ENCODE results near the gene CCL16. TPM values are rescaled to one million over a fixed set of nuclear protein-coding genes. Genes with fewer than 3 reads are reported as not detected.

Gene CCL16
- polyA plus RNA-seq, 3 donors from 2014 or later: not detected

DNA sequence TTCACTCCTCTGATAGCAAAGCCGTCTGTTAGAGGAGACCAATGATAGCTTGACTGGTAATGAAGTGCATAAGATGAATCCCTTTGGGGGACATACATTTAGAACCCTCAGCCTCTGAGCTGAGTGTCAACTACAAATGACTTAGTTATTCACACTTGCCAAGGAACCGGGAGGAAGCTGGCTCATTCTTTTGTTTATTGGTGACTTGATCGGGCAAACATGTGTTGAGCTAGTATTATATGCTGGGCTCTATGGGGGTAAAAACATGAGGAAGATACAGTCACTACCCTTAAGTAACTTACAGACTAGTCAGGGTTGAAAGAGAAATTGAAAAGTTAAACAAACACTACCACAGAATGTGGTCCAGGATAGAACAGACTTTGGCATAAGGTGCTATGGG, 3.0 kb downstream of the CCL16 start:
- Mint-ChIP-seq H3K36me3 (peaks cover 0 to 19% (median 8%) of the 10 kb centered on the region in 3 donors), H3K9me3 (peaks cover 0 to 1% (median 0%) of the 10 kb centered on the region in 6 donors), H3K4me1 (peaks cover 46 to 49% of the 10 kb centered on the region in 2 donors), H3K4me3 (no peak overlapping the region), H3K27ac (peak overlapping the region in 3 of 6 donors; percentile 35 to 60 (median 60)), H3K27me3 (ENCODE audit: low read depth in 3 of 3) (peaks cover 0 to 3% (median 0%) of the 10 kb centered on the region in 3 donors)
- DNase-seq: no peak

DNA sequence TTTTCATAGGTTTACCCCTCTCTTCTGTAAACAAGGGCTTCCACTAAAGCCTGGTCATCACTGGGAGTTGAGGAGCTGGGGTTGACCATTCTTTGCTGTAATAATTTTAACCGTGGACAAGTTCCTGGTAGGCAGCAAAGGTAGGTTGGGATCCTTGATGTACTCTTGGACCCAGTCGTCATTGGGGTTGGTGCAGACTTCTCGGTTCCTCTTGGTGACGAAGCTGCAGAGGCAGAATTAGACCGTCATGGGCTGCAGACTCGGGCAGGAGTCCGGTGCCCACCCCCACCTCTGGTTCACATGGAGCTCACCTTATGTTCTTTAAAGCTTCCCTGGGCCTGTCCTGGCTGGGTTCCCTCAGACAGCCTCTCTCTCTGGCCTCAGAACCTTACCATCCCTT, 3.8 kb downstream of the CCL16 start:
- Mint-ChIP-seq H3K9me3 (peaks cover 0 to 1% (median 0%) of the 10 kb centered on the region in 6 donors), H3K36me3 (peaks cover 0 to 19% (median 14%) of the 10 kb centered on the region in 3 donors), H3K4me1 (peaks cover 39 to 41% of the 10 kb centered on the region in 2 donors), H3K27me3 (ENCODE audit: low read depth in 3 of 3) (peaks cover 0 to 4% (median 0%) of the 10 kb centered on the region in 3 donors), H3K4me3 (peak overlapping the region in 1 of 5 donors; percentile 21), H3K27ac (peak overlapping the region in 5 of 6 donors; percentile 10 to 82 (median 49))
- DNase-seq: no peak

DNA sequence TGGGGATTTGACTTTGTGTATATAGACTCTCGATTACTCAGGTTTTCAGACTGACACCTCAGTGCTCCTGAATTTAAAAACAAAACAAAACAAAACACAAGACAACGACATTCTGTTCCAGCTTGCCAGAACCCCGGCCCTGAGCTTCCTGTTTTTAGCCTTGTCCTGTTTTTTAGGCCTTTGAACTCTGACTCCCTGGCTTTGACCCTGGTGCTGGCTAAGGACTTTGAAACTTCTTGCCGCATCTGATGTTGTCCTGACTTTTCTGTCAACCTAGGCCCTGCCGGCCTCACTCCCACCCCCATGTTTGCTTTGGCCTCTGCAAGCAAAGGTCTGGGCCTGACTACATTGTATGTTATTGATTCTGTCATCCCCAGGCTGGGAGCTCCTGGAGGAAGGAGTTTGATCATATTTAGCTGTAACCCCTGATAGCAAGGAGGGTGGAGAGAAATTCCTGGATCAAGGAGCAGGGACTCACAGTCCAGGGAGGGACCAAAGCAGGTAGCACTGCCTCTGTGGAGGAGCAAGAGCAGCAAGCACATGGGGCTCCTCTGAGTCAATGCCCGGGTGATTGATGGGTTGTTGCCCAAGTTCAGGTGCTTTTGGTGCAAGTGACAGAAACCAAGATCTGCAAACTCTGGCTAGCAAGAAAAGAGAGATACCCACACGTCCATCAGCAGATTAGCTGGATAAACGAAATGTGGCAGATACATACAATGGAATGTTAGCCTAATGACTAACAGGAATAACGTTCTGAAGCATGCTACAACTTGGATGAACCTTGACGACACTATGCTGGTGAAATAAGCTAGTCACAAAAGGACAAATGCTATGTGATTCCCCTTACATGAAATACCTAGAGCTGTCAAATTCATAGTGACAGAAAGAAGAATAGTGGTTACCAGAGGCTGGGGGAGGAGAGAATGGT, 7.7 kb downstream of the CCL16 start:
- peaks cover 0 to 3% (median 2%) of the 10 kb centered on the region in 3 donors for H3K27me3 Mint-ChIP-seq (ENCODE audit: low read depth in 3 of 3)
- no peak overlapping the region for H3K4me3 Mint-ChIP-seq
- H3K9me3 Mint-ChIP-seq: no peaks in the 10 kb centered on the region
- DNase-seq: no peak
- H3K36me3 Mint-ChIP-seq: peaks cover 0 to 23% (median 5%) of the 10 kb centered on the region in 3 donors
- H3K27ac Mint-ChIP-seq: peak overlapping the region in 4 of 6 donors; percentile 0 to 80 (median 16)
- H3K4me1 Mint-ChIP-seq: peaks cover 41 to 45% of the 10 kb centered on the region in 2 donors

DNA sequence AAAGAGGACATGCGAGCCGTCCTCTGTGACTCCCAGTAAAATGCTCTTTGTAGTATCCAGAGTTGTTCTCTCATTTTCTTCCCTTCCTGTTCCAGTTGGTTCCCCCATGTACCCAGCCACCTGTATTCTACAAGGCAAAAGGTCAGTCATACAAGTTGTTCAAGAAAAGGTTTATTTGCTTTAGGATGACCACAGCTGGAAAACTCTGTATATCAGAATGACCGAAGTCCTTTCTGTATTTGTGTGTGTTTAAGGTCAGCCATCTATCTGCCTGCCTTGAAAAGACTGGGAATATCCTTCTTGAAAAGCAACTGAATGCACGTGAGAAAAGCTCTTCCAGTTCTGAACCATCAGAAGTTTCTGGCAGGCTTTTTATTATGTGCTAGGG, 8.4 kb downstream of the CCL16 start:
- peaks cover 0 to 3% (median 2%) of the 10 kb centered on the region in 3 donors for H3K27me3 Mint-ChIP-seq (ENCODE audit: low read depth in 3 of 3)
- no peaks in the 10 kb centered on the region for H3K9me3 Mint-ChIP-seq
- no peak for DNase-seq
- H3K36me3 Mint-ChIP-seq: peaks cover 0 to 18% (median 5%) of the 10 kb centered on the region in 3 donors
- H3K4me1 Mint-ChIP-seq: peaks cover 34 to 39% of the 10 kb centered on the region in 2 donors
- no peak overlapping the region for H3K4me3 Mint-ChIP-seq
- peak overlapping the region in 4 of 6 donors; percentile 0 to 80 (median 69) for H3K27ac Mint-ChIP-seq

DNA sequence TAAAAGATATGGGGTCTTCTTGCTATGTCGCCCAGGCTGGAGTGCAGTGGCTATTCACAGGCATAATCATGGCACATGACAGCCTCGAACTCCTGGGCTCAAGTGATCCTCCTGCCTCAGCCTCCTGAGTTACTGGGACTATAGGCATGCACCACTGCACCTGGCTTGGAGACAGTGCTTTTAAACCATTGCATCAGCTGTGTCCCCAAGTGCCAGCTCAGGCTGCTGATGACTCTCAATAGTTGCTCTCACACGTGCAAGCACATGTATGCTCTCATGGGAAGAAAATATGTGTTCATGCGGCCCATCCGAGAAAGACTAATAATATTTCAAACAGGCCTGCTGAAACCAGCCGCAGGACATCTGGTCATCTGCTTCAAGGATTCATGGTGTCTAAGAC, 8.8 kb downstream of the CCL16 start:
- Mint-ChIP-seq H3K27me3 (ENCODE audit: low read depth in 3 of 3) (peaks cover 0 to 3% (median 2%) of the 10 kb centered on the region in 3 donors), H3K4me1 (peaks cover 30 to 35% of the 10 kb centered on the region in 2 donors), H3K36me3 (peaks cover 0 to 18% (median 5%) of the 10 kb centered on the region in 3 donors), H3K4me3 (no peak overlapping the region), H3K27ac (peak overlapping the region in 3 of 6 donors; percentile 8 to 74 (median 64)), H3K9me3 (no peaks in the 10 kb centered on the region)
- no peak for DNase-seq

DNA sequence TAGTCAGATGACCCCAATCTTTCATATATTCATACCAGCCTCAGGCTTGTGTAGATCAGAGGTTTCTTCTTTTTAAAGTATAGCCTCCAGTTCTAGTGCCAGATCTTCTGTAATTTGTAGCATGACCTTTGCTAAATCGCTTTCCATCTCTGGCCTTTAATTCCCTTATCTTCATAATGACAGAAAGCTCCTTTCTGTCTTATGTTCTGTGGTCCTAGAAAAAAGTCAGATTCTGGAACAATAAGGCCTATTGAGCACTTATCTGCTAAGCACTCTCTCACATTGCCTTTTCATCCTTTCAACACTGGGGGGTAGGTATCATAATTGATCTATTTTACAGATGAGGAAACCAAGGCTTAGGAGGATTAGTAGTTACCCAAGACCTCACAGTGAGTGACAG, 9.2 kb downstream of the CCL16 start:
- no peaks in the 10 kb centered on the region for H3K9me3 Mint-ChIP-seq
- H3K4me3 Mint-ChIP-seq: no peak overlapping the region
- peaks cover 0 to 3% (median 2%) of the 10 kb centered on the region in 3 donors for H3K27me3 Mint-ChIP-seq (ENCODE audit: low read depth in 3 of 3)
- peaks cover 0 to 18% (median 5%) of the 10 kb centered on the region in 3 donors for H3K36me3 Mint-ChIP-seq
- peaks cover 28 to 32% of the 10 kb centered on the region in 2 donors for H3K4me1 Mint-ChIP-seq
- DNase-seq: no peak
- H3K27ac Mint-ChIP-seq: peak overlapping the region in 3 of 6 donors; percentile 64 to 70 (median 67)

DNA sequence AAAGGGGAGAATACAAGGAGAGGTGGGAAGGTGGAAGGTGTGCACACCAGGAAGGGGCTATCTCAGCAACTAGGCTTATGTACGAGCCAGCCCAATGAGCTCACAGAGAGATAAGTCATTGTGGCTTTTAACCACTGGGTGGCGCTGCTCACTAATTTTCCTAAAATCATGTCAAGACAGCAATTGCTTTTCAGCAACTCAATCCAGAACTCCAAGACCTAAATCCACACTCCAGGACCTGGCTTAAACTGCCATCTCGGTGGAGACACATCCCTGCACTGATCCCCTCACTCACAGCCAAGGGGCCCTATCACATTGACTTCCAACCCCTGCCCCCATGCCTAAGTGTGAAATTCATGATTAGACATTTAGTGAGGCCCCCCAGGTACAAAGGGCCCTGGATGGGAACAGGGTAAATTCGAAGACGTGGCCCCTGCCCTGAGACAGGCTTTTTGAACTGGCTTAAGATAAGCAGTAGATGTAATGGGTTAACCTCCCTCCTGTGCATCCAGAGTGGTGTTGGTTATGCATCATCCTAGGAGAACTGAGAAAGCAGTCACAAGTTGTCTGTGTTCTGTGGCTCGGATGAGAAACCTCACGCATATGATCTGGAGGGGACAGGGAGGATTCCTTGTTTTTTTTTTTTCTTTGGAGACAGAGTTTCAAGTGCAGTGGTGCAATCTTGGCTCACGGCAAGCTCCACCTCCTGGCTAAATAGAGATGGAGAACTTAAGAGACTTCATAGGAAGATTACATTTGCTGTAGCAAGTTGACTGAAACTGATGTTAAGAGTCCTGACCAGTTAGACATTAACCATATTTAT, 11.5 kb downstream of the CCL16 start:
- H3K27ac Mint-ChIP-seq: peak overlapping the region; percentile 22 to 86 (median 64)
- peak overlapping the region in 2 of 5 donors; percentile 30 to 54 for H3K4me3 Mint-ChIP-seq
- H3K27me3 Mint-ChIP-seq (ENCODE audit: low read depth in 3 of 3): peaks cover 0 to 2% (median 1%) of the 10 kb centered on the region in 3 donors

DNA sequence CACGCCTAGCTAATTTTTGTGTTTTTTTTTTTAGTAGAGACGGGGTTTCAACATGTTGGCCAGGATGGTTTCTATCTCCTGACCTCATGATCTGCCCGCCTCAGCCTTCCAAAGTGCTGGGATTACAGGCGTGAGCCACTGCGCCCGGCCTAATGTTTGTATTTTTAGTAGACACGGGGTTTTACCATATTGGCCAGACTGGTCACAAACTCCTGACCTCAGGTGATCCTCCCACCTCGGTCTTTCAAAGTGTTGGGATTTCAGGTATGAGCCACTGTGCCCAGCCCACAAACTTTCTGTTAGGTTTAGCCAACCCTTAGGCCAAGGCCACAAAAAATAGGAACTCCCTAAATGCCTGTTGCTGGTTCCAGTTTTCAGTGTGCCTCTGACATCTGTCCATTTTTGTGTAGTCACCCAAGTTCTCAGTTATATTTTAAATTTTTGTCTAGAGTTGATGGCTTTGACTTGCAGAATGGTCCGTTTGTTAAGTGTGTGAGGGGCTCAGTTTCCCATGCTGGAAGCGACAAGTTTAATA, 12.7 kb downstream of the CCL16 start:
- H3K4me3 Mint-ChIP-seq: no peak overlapping the region
- peaks cover 14 to 17% of the 10 kb centered on the region in 2 donors for H3K4me1 Mint-ChIP-seq
- peaks cover 0 to 22% (median 0%) of the 10 kb centered on the region in 3 donors for H3K36me3 Mint-ChIP-seq
- DNase-seq: no peak
- H3K27me3 Mint-ChIP-seq (ENCODE audit: low read depth in 3 of 3): peaks cover 1 to 3% (median 2%) of the 10 kb centered on the region in 3 donors
- H3K27ac Mint-ChIP-seq: no peak overlapping the region
- no peaks in the 10 kb centered on the region for H3K9me3 Mint-ChIP-seq

More for the DNA sequence above, 11.5 kb downstream of the CCL16 start:
- peaks cover 14 to 19% of the 10 kb centered on the region in 2 donors for H3K4me1 Mint-ChIP-seq
- no peaks in the 10 kb centered on the region for H3K9me3 Mint-ChIP-seq
- peaks cover 0 to 18% (median 0%) of the 10 kb centered on the region in 3 donors for H3K36me3 Mint-ChIP-seq
- DNase-seq: peak; percentile 76 to 80 (median 76)

DNA sequence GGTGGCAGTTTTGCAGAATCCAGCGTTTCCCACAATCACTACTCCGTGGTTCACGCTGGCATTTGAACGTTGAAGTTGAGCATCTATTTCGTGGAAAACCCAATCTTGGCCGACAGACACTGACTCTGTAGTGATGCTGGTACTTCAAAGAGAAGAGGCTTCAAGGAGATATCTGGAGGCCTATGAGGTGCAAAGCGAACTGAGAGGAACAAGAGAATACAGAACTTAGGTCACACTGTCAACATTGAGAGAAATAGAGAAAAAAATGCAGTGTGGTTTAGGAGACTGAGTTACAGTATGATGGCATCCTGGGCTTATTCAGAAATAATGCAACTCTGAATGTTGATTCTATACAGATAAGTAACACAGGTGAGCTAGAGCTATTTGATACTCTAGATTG, 16.0 kb downstream of the CCL16 start:
- no peak for DNase-seq
- Mint-ChIP-seq H3K9me3 (no peaks in the 10 kb centered on the region), H3K4me1 (peaks cover 12 to 14% of the 10 kb centered on the region in 2 donors), H3K27me3 (ENCODE audit: low read depth in 3 of 3) (peaks cover 0 to 3% (median 0%) of the 10 kb centered on the region in 3 donors), H3K27ac (peak overlapping the region in 4 of 6 donors; percentile 1 to 55 (median 12)), H3K36me3 (peaks cover 3 to 21% (median 7%) of the 10 kb centered on the region in 3 donors), H3K4me3 (no peak overlapping the region)

DNA sequence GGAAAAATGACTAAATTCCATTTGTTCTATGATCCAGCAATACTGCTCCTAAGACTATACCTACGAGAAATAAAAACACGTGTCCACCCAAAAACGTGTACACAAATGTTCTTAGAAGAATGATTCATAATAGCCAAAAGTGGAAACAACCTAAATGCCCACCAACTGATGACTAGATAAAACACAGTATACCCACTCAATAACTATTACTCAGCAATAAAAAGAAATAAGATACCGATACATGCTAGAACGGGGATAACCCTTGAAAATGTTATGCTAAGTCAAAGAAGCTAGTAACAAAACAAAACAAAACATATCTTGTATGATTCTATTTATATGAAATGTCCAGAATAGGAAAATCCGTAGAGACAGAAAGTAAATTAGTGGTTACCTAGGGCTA, 17.6 kb downstream of the CCL16 start:
- DNase-seq: no peak
- no peaks in the 10 kb centered on the region for H3K9me3 Mint-ChIP-seq
- H3K4me1 Mint-ChIP-seq: peaks cover 0 to 3% of the 10 kb centered on the region in 2 donors
- no peak overlapping the region for H3K4me3 Mint-ChIP-seq
- H3K27me3 Mint-ChIP-seq (ENCODE audit: low read depth in 3 of 3): peaks cover 0 to 3% (median 0%) of the 10 kb centered on the region in 3 donors
- peaks cover 3 to 21% (median 7%) of the 10 kb centered on the region in 3 donors for H3K36me3 Mint-ChIP-seq
- H3K27ac Mint-ChIP-seq: peak overlapping the region in 1 of 6 donors; percentile 71

DNA sequence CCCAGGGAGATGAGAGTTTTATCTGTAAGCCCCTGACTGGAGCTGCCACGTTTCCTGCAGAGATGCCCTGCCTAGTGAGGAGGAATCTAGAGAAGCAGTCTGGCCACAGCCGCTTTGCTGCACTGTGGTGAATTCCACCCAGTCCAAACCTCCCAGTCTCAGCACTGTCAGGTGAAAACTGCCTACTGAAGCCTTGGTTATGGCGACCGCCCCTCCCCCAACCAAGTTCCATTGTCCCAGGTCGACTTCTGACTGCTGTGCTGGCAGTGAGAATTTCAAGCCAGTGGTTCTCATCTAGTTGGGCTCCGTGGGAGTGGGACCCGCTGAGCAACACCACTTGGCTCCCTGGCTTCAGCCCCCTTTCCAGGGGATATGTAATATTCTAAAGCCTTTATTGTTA, 27.6 kb downstream of the CCL16 start:
- DNase-seq: no peak
- Mint-ChIP-seq H3K36me3 (peaks cover 0 to 23% (median 14%) of the 10 kb centered on the region in 3 donors), H3K4me1 (peaks cover 6 to 16% of the 10 kb centered on the region in 2 donors), H3K4me3 (no peak overlapping the region), H3K9me3 (no peaks in the 10 kb centered on the region), H3K27me3 (ENCODE audit: low read depth in 3 of 3) (peaks cover 0 to 3% (median 2%) of the 10 kb centered on the region in 3 donors), H3K27ac (no peak overlapping the region)

DNA sequence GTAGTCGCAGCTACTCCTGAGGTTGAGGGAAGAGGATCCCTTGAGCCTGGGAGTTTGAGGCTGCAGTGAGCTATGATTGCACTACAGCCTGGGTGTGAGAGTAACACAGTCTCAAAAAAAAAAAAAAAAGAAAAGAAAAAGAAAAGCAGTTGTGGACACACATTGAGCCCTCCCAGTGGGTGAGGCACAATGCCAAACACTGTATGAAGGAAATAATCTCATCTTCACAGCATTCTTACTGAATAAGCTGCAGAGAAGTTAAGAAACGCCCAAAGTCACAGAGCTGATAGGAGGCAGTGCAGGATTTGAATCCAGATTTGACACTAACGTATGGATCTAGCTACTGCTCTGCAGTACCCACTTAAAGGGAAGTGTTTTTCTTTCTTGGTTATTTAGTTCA, 31.9 kb downstream of the CCL16 start:
- peaks cover 0 to 2% (median 0%) of the 10 kb centered on the region in 3 donors for H3K27me3 Mint-ChIP-seq (ENCODE audit: low read depth in 3 of 3)
- peaks cover 0 to 8% (median 7%) of the 10 kb centered on the region in 3 donors for H3K36me3 Mint-ChIP-seq
- H3K4me1 Mint-ChIP-seq: peaks cover 12 to 35% of the 10 kb centered on the region in 2 donors
- H3K9me3 Mint-ChIP-seq: no peaks in the 10 kb centered on the region
- no peak overlapping the region for H3K4me3 Mint-ChIP-seq
- no peak for DNase-seq
- peak overlapping the region in 2 of 6 donors; percentile 0 to 47 for H3K27ac Mint-ChIP-seq

DNA sequence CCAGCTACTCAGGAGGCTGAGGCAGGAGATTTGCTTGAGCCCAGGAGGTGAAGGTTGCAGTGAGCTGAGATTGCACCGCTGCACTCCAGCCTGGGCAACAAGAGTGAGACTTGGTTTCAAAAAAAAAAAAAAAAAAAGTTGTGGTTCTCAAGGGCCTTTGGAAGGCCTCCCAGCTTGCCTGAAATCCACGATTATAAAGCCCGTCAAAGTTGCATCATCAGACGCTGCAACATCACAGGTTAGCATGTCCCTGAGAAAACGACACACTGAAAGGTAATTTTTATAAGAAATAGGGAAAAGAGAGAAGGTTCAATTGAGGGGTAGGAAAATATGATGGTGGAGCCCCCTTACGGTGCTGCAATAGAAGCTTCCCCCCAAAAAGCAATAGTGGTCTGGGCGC, 33.2 kb downstream of the CCL16 start:
- peaks cover 18 to 45% of the 10 kb centered on the region in 2 donors for H3K4me1 Mint-ChIP-seq
- H3K9me3 Mint-ChIP-seq: no peaks in the 10 kb centered on the region
- no peak overlapping the region for H3K4me3 Mint-ChIP-seq

More for the DNA sequence above, 33.2 kb downstream of the CCL16 start:
- peaks cover 0 to 2% (median 0%) of the 10 kb centered on the region in 3 donors for H3K27me3 Mint-ChIP-seq (ENCODE audit: low read depth in 3 of 3)
- H3K36me3 Mint-ChIP-seq: peaks cover 0 to 9% (median 0%) of the 10 kb centered on the region in 3 donors
- no peak for DNase-seq
- no peak overlapping the region for H3K27ac Mint-ChIP-seq
